GM19099 (cell line): Measurements from ENCODE around the gene SOX8.

Experiments
- POLR2A ChIP-seq: IDR thresholded peaks from 3 replicates; pipeline ENCODE4 v1.6.1; 2011; ENCODE audit warnings: low read depth; ENCODE audit not compliant: insufficient read length; ENCODE audit errors: extremely low read depth

The SOX8 gene

GRCh38 chr16:981695-982144 is at the start of gene SOX8:
TSS of gene SOX8 (plus strand) at chr16:981770. CDS start at chr16:981923, 153 bp downstream.
- TF ChIP-seq POLR2A = no peak

DNA sequence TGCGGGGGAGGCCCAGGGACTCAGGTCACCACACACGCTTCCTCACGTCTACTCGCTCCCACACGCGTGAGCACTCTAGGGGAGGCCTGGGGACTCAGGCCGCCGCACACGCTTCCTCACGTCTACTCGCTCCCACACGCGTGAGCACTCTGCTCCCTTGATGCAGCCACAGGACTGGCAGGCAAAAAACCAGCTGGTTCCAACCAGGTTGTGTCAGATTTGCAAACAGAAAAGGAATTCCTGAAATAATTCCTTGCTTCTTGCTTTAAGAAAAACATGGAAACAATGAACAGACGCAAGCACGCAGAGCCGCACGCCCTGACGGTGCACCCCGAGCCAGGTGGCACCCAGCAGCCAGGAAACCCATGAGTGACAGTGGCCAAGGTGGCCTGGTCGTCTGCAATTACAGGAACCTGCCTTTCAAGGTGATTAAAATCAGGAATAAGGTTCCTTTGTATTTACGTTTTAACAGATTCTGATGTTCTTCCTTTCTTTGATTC is 48.7 kb upstream of the SOX8 start:
- TF ChIP-seq POLR2A = no peak

GRCh38 chr16:933581-933980 is 48.0 kb upstream of the SOX8 start:
- no peak for TF ChIP-seq POLR2A

GRCh38 chr16:934178-934577 is 47.4 kb upstream of the SOX8 start:
- no peak for TF ChIP-seq POLR2A

DNA sequence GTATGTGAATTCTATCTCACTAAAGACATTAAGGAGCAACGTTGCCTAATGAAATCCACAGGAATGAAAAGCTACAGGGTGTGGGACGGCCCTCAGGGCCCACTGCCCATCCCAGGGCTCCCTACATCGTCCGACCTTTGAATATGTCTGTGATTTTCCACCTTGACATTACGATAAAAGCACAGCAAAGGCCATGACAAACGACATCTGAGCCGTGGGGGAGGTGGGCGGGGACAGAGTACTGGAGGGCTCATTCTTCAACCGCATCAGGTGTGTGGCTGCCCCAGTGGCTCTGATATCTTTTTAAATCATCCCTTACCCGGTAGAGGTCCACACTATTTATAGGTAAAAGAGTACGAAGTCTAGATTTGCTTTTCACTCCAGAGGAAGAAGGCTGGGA is 45.9 kb upstream of the SOX8 start:
- no peak for TF ChIP-seq POLR2A

GRCh38 chr16:937311-937710 is 44.3 kb upstream of the SOX8 start:
- TF ChIP-seq POLR2A = no peak

- TF ChIP-seq POLR2A = no peak
Observed at GRCh38 chr16:937723-938122, 43.8 kb upstream of the SOX8 start.

- no peak for TF ChIP-seq POLR2A
Observed at GRCh38 chr16:938136-938535, 43.4 kb upstream of the SOX8 start.

GRCh38 chr16:938752-939151 is 42.8 kb upstream of the SOX8 start:
- no peak for TF ChIP-seq POLR2A

- TF ChIP-seq POLR2A = no peak
Observed at GRCh38 chr16:939311-939710, 42.3 kb upstream of the SOX8 start.

DNA sequence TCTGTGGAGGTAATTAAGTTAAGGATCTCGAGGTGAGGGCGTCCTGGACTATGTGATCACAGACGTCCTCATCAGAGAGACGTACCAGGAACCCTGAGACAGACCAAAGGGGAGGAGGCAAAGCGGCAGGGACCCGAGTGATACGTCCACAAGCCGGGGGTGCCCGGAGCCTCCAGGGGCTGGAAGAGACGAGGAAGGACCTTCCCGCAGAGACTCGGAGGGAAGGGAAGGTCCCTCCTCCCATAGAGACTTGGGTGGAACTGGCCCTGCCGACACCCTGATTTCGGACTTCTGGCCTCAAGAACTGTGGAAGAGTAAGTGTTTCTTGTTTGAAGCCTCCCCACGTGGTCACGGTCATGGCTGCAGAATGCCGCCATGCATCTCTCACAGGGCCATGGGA is 41.6 kb upstream of the SOX8 start:
- TF ChIP-seq POLR2A = no peak

- TF ChIP-seq POLR2A = no peak
Observed at GRCh38 chr16:942436-943060, 39.0 kb upstream of the SOX8 start.

DNA sequence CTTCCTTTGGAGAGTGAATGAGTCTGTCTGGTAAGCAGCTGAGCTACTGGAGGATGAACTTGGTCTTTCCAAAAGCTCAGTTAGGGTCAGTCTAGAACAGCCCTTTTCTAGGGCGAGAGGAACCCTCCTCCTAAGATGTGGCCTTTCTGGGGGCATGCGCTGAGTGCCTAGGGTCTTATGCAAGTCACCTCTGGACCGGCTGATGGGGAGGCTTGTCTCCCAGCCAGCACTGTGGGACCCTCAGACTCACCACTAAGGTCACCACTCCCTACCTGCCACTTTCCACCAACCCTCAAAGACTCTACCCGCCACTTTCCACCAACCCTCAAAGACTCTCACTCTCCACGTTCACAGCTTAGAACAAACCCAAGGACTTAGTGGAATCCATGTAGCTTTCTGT is 37.6 kb upstream of the SOX8 start:
- no peak for TF ChIP-seq POLR2A

DNA sequence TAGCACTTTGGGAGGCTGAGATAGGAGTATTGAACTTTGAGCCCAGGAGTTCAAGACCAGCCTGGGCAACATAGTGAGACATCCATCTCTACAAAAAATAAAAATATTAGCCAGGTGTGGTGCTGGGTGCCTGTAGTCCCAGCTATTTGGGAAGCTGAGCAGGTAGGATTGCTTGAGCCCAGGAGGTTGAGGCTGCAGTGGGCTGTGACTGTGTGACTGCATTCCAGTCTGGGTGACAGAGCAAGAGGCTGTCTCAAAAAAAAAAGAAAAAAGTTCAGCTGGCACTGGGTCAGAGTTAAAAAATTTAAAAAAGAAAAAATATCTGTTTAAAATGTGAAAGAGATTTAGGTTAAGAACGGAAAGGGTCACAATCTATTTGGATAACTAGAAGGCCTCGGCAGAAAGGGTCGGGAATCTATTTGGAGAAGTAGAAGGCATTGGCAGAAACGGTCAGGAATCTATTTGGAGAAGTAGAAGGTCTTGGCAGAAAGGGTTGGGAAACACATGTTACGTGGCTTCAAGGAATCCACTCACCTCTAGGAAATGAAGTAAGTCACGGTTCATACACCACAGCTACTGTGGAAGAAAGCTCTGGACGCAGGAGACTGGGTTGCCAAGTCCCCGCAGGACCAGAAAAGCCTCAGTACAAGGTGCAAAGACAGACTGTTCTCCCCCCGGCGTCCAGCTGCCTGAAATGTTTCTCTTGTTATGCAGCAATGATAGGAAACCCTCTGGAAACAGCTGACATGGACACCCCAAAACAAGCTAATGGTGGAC is 36.1 kb upstream of the SOX8 start:
- TF ChIP-seq POLR2A = no peak

DNA sequence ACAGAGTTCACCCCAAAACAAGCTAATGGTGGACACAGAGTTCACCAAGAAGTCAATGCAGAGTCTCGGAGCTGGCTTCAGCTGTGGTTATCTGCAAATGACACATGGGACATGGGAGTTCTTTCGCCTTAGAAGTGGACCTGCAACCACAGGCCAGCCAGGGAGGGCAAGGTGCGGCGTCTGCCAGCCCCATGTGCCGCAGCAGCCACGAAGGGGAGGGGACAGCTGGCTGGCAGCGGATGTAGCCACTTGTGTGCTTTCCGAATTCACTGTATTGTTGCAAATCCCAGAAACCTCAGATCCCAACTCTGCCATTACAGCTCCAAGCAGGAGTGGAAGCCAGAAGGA is 35.5 kb upstream of the SOX8 start:
- no peak for TF ChIP-seq POLR2A

GRCh38 chr16:947255-947921 is 34.2 kb upstream of the SOX8 start:
- no peak for TF ChIP-seq POLR2A
